HG03175 (cell line): Measurements from ENCODE around the gene ENHO.

Experiments used
- ATAC-seq: cut with Tn5 transposase; IDR thresholded peaks from one replicate; pipeline ENCODE4 v1.9.1; 2021; ENCODE audit warnings: mild to moderate bottlenecking, moderate library complexity; ENCODE audit not compliant: unreplicated experiment

Gene ENHO

GRCh38 chr9:34555936-34556525 lies 33.2 kb upstream of the ENHO start:
- ATAC-seq = no peak

- ATAC-seq = no peak
Observed at GRCh38 chr9:34555500-34555899, 32.7 kb upstream of the ENHO start.

- no peak for ATAC-seq
Observed at GRCh38 chr9:34555002-34555348, 32.2 kb upstream of the ENHO start.

- no peak for ATAC-seq
Observed at GRCh38 chr9:34554211-34555001, 31.6 kb upstream of the ENHO start.

- no peak for ATAC-seq
Observed at GRCh38 chr9:34553511-34554021, 30.8 kb upstream of the ENHO start.

- no peak for ATAC-seq
Observed at GRCh38 chr9:34552986-34553385, 30.2 kb upstream of the ENHO start.

GRCh38 chr9:34552606-34552981 lies 29.8 kb upstream of the ENHO start:
- no peak for ATAC-seq

- ATAC-seq = no peak
Observed at GRCh38 chr9:34551751-34552605, 29.2 kb upstream of the ENHO start.

GRCh38 chr9:34550681-34551270 lies 28.0 kb upstream of the ENHO start:
- no peak for ATAC-seq

- ATAC-seq = no peak
Observed at GRCh38 chr9:34550016-34550680, 27.4 kb upstream of the ENHO start.

- ATAC-seq = no peak
Observed at GRCh38 chr9:34549407-34549732, 26.6 kb upstream of the ENHO start.

- ATAC-seq = no peak
Observed at GRCh38 chr9:34547960-34548611, 25.3 kb upstream of the ENHO start.

GRCh38 chr9:34546834-34547827 lies 24.3 kb upstream of the ENHO start:
- ATAC-seq = no peak

- no peak for ATAC-seq
Observed at GRCh38 chr9:34546102-34546833, 23.5 kb upstream of the ENHO start.

GRCh38 chr9:34545497-34545896 lies 22.7 kb upstream of the ENHO start:
- ATAC-seq = no peak

GRCh38 chr9:34544035-34544434 lies 21.2 kb upstream of the ENHO start:
- no peak for ATAC-seq

- ATAC-seq = no peak
Observed at GRCh38 chr9:34541540-34541939, 18.8 kb upstream of the ENHO start.

GRCh38 chr9:34540827-34541226 lies 18.0 kb upstream of the ENHO start:
- no peak for ATAC-seq

GRCh38 chr9:34536685-34537084 lies 13.9 kb upstream of the ENHO start:
- ATAC-seq = no peak
